Spleen (tissue), 11 donors: ENCODE data around the gene SPG11. TPM values are rescaled to one million over a fixed set of nuclear protein-coding genes. Genes with fewer than 3 reads are reported as not detected.
"Not testable (repeated sequence)": the region's sequence is repeated elsewhere in the genome, so short reads cannot be mapped to it uniquely, and the experiment has no call there.

Experiments used
- DNase-seq: peaks from one replicate; pipeline ENCODE4 v3.0.0-alpha.2; 2020
- H3K27ac ChIP-seq, 8 donors: fragments of 200-600 bp; sonication (generic) in 7 of 8; 1 replicate in 4 of 8; 2 replicates in 4 of 8; pipeline versions ENCODE4 v1.5.0 to v1.8.0; 2016 to 2021; ENCODE audit warnings: inconsistent platforms in 4 of 8, mild to moderate bottlenecking in 4 of 8, moderate library complexity in 1 of 8
- H3K27me3 ChIP-seq, 7 donors: fragments of 200-600 bp; sonication (generic) in 6 of 7; replicated peaks in 1 of 7; 1 replicate in 4 of 7; 2 replicates in 3 of 7; pipeline versions ENCODE4 v1.5.0 to v1.8.0; 2016 to 2021; ENCODE audit warnings: inconsistent platforms in 3 of 7, mild to moderate bottlenecking in 1 of 7
- H3K36me3 ChIP-seq, 6 donors: fragments of 200-600 bp; sonication (generic) in 5 of 6; 1 replicate in 4 of 6; 2 replicates in 2 of 6; pipeline versions ENCODE4 v1.5.0 to v1.8.0; 2016 to 2021; ENCODE audit warnings: inconsistent platforms in 2 of 6
- H3K4me1 ChIP-seq, 6 donors: fragments of 200-600 bp; sonication (generic) in 5 of 6; 1 replicate in 3 of 6; 2 replicates in 3 of 6; pipeline versions ENCODE4 v1.5.0 to v1.8.0; 2016 to 2021; ENCODE audit warnings: inconsistent platforms in 3 of 6
- H3K4me3 ChIP-seq, 8 donors: fragments of 200-600 bp; sonication (generic) in 7 of 8; 1 replicate in 4 of 8; 2 replicates in 4 of 8; pipeline versions ENCODE4 v1.5.0 to v1.8.0; 2016 to 2021; ENCODE audit warnings: inconsistent platforms in 4 of 8, mild to moderate bottlenecking in 4 of 8, moderate library complexity in 2 of 8
- H3K9me3 ChIP-seq, 8 donors: fragments of 200-600 bp; sonication (generic) in 7 of 8; 1 replicate in 4 of 8; 2 replicates in 4 of 8; pipeline versions ENCODE4 v1.5.0 to v1.8.0; 2016 to 2021; ENCODE audit warnings: inconsistent platforms in 4 of 8
- POLR2A ChIP-seq, 3 donors: fragments of 450-650 bp; IDR thresholded peaks; one replicate each; pipeline ENCODE4 v1.5.1; 2017; ENCODE audit warnings: antibody characterized with exemption in 3 of 3, mild to moderate bottlenecking in 1 of 3
- POLR2AphosphoS5 ChIP-seq, 3 donors: sonication (generic); formaldehyde crosslinking; IDR thresholded peaks; one replicate each; pipeline ENCODE4 v1.5.1; 2017; ENCODE audit warnings: antibody characterized with exemption in 3 of 3
- whole genome bisulfite sequencing, 5 donors: extraction: QIAGEN DNeasy Blood & Tissue Kit in 3 of 5; methylation state at CpG; one replicate each; pipeline versions ENCODE4 v1.1.5 to v1.1.7; 2013 to 2018; 5-methylcytosine and 5-hydroxymethylcytosine counted together
- intact Hi-C: fragments of 100-400 bp; cut with DNase I; formaldehyde crosslinking; loops from one replicate; pipeline ENCODE4 v1.15.0; 2023; ENCODE audit warnings: low total_unique reads
- polyA plus RNA-seq, 3 donors: library from polyadenylated mRNA; stranded (reverse); fragments of 200-250 nt; gene quantifications; one replicate each; pipeline ENCODE4 v1.2.1, GENCODE V29; 2013
- total RNA-seq, 7 donors: library from RNA; depleted of rRNA in 3 of 7; stranded (reverse); fragments of >200 nt in 3 of 7; fragmentation: NEBNext Ultra II Directional in 4 of 7; extraction: Animal tissue kit (Norgen Biotek cat#: 25700) in 4 of 7; gene quantifications; one replicate each; pipeline versions ENCODE4 v1.1.0 to v1.2.1, GENCODE V29; 2016 to 2021
- TF ChIP-seq, protein P1 (sequence below), 11 experiments: fragments of 200-600 bp in 7 of 11; fragments of 450-650 bp in 4 of 11; sonication (generic) in 4 of 11; IDR thresholded peaks in 8 of 11; conservative IDR thresholded peaks in 3 of 11; 1 replicate in 7 of 11; 2 replicates in 4 of 11; pipeline versions ENCODE4 v1.4.0 to v1.8.0; 2016 to 2021; ENCODE audit warnings: antibody characterized with exemption in 11 of 11, inconsistent platforms in 4 of 11, mild to moderate bottlenecking in 1 of 11
- donor health status: healthy with polysubstance abuse.
- donor health status: DM: no; HTN: no; CAD: no; lungs with moderate emphysema.
- donor health status: DM: no; HTN: no; CAD: no.
- donor health status: Bipolar disorder and iron deficiency.
- donor health status: healthy.
- donor health status: DM: no; HTN: no; CAD: no.
- donor health status: DM: yes; HTN: yes; CAD: no.

SPG11 gene
- total and polyA plus RNA-seq, 10 donors: 37.4 to 218 (median 143) TPM

- DNase-seq: no peak
- Histone ChIP-seq H3K36me3 (peaks cover 0 to 52% (median 1%) of the 10 kb centered on the region in 6 donors), H3K27me3 (no peaks in the 10 kb centered on the region), H3K9me3 (no peaks in the 10 kb centered on the region), H3K4me3 (no peak overlapping the region), H3K27ac (peak overlapping the region in 3 of 8 donors; percentile 26 to 58 (median 31)), H3K4me1 (peaks cover 16 to 74% (median 62%) of the 10 kb centered on the region in 6 donors)
- intact Hi-C loops: no loop called here
- WGBS, 5 donors: 31 to 44% (median 34%) methylated on average over 5 of the region's 5 CpGs
- TF ChIP-seq POLR2A (IDR thresholded peaks at IDR 0.05): no peak
- TF ChIP-seq, protein P1, sequence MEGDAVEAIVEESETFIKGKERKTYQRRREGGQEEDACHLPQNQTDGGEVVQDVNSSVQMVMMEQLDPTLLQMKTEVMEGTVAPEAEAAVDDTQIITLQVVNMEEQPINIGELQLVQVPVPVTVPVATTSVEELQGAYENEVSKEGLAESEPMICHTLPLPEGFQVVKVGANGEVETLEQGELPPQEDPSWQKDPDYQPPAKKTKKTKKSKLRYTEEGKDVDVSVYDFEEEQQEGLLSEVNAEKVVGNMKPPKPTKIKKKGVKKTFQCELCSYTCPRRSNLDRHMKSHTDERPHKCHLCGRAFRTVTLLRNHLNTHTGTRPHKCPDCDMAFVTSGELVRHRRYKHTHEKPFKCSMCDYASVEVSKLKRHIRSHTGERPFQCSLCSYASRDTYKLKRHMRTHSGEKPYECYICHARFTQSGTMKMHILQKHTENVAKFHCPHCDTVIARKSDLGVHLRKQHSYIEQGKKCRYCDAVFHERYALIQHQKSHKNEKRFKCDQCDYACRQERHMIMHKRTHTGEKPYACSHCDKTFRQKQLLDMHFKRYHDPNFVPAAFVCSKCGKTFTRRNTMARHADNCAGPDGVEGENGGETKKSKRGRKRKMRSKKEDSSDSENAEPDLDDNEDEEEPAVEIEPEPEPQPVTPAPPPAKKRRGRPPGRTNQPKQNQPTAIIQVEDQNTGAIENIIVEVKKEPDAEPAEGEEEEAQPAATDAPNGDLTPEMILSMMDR (IDR thresholded peaks at IDR 0.05 in 8 of 11, conservative IDR thresholded peaks at IDR 0.05 in 3 of 11): peak in 3 of 11 experiments; percentile 12 to 30 (median 21)
- no peak for TF ChIP-seq POLR2AphosphoS5 (IDR thresholded peaks at IDR 0.05)
Observed at GRCh38 chr15:44545913-44546802, 117.3 kb downstream of the SPG11 start.

DNA sequence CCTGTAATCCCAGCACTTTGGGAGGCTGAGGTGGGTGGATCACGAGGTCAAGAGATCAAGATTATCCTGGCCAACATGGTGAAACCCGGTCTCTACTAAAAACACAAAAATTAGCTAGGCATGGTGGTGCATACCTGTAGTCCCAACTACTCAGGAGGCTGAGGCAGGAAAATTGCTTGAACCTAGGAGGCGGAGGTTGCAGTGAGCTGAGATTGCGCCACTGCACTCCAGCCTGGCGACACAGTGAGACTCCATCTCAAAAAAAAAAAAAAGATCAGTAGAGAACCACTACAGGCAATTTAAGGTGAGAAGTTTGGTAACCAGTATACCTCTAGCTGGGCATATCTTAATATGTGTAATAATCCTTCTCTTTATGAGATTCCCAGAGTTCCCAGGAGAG, 118.7 kb downstream of the SPG11 start:
- intact Hi-C loops, H3K4me3 ChIP-seq, H3K27me3 ChIP-seq, H3K9me3 ChIP-seq, H3K27ac ChIP-seq, DNase-seq: not testable (repeated sequence)
- Histone ChIP-seq H3K4me1 (peaks cover 24 to 74% (median 59%) of the 10 kb centered on the region in 6 donors), H3K36me3 (peaks cover 0 to 59% (median 0%) of the 10 kb centered on the region in 6 donors)
- 78 to 94% (median 82%) methylated on average over 5 of the region's 5 CpGs for WGBS, 5 donors

DNA sequence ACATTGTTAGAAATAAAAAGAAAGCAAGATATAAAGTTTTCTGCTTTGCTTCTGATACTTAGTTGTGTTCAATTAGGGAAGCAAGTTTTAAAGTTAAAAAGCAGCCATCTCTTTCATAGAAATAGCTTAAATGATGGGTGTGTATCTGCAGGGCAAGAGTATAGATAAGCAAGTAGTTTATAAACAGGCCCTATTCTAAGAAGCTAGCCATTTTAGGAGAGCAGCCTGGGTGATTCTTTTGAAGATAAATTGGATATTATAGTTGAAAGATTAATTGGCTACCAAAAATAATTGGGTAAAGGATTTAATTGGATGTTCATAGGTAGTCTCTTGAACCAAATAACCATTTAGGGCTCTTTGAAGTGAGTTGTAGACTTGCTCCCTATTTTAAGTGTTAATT, 120.9 kb downstream of the SPG11 start:
- Histone ChIP-seq H3K9me3 (no peaks in the 10 kb centered on the region), H3K36me3 (peaks cover 0 to 51% (median 2%) of the 10 kb centered on the region in 6 donors), H3K4me3 (no peak overlapping the region), H3K27me3 (no peaks in the 10 kb centered on the region), H3K27ac (peak overlapping the region in 1 of 8 donors; percentile 4), H3K4me1 (peaks cover 36 to 95% (median 79%) of the 10 kb centered on the region in 6 donors)
- TF ChIP-seq, protein P1 (IDR thresholded peaks at IDR 0.05 in 8 of 11, conservative IDR thresholded peaks at IDR 0.05 in 3 of 11): no peak
- no peak for TF ChIP-seq POLR2A (IDR thresholded peaks at IDR 0.05)
- no peak for TF ChIP-seq POLR2AphosphoS5 (IDR thresholded peaks at IDR 0.05)
- intact Hi-C loops: no loop called here
- DNase-seq: no peak

DNA sequence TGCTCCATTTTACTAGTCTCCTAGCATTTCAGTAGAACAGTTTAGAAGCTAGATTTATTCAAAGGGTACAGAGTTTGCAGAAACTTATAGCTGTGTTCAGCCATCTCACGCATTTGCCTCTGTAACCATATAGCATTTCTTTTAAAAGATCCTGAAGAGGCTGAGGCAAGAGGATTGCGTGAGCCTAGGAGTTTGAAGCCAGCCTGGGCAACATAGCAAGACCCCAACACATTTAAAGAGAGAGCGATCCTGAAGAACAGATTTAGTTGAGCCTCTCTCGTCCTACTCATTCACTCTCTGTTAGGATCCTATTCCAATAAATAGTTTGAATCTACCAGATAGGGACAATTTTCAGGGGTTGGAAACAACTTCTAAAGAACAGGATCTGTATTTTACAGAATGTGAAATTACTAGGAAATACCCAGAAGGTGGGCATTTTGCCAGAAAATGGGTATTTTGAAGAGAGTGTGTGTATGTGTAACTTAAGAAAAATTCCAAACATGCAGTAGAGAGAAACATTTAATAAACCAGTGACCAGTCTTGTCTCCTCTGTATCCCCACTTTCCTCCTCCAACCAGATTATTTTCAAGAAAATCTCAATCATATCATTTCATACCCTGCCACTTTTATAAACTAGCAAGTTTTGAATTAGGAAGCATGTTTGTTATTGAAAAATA, 122.0 kb downstream of the SPG11 start:
- Histone ChIP-seq H3K9me3 (no peaks in the 10 kb centered on the region), H3K36me3 (peaks cover 0 to 51% (median 2%) of the 10 kb centered on the region in 6 donors), H3K4me1 (peaks cover 36 to 91% (median 79%) of the 10 kb centered on the region in 6 donors), H3K27me3 (no peaks in the 10 kb centered on the region), H3K27ac (peak overlapping the region in 2 of 8 donors; percentile 4 to 25), H3K4me3 (no peak overlapping the region)
- WGBS, 5 donors: 91 to 97% (median 96%) methylated on average over 4 of the region's 4 CpGs
- no peak for DNase-seq
- intact Hi-C loops: no loop called here
- TF ChIP-seq, protein P1 (IDR thresholded peaks at IDR 0.05 in 8 of 11, conservative IDR thresholded peaks at IDR 0.05 in 3 of 11): no peak
- no peak for TF ChIP-seq POLR2A (IDR thresholded peaks at IDR 0.05)
- TF ChIP-seq POLR2AphosphoS5 (IDR thresholded peaks at IDR 0.05): no peak
